Activated CD8-positive, alpha-beta memory T cell treated with anti-CD3 and anti-CD28 coated beads, Interleukin-2, amount 50 U/mL, for 24 hours (primary cell): ENCODE results near the gene DCC.
"Not testable (repeated sequence)": the region's sequence is repeated elsewhere in the genome, so short reads cannot be mapped to it uniquely, and the experiment has no call there.

Experiments
- DNase-seq: peaks from one replicate; pipeline ENCODE4 v3.0.0-alpha.2; 2020; ENCODE audit errors: extremely low read depth

The DCC gene

GRCh38 chr18:53382870-53383269 lies 1042.9 kb downstream of the DCC start:
- no peak for DNase-seq

GRCh38 chr18:53385889-53386288 lies 1045.9 kb downstream of the DCC start:
- DNase-seq = no peak

GRCh38 chr18:53387581-53387980 lies 1047.6 kb downstream of the DCC start:
- DNase-seq = no peak

GRCh38 chr18:53402670-53403069 lies 1062.7 kb downstream of the DCC start:
- no peak for DNase-seq

GRCh38 chr18:53408271-53408670 lies 1068.3 kb downstream of the DCC start:
- DNase-seq = no peak

- DNase-seq = no peak
Observed at GRCh38 chr18:53411511-53411910, 1071.5 kb downstream of the DCC start.

- DNase-seq = no peak
Observed at GRCh38 chr18:53417003-53417402, 1077.0 kb downstream of the DCC start.

GRCh38 chr18:53421869-53422268 lies 1081.9 kb downstream of the DCC start:
- DNase-seq = no peak

GRCh38 chr18:53422896-53423295 lies 1082.9 kb downstream of the DCC start:
- DNase-seq = no peak

GRCh38 chr18:53426666-53427184 lies 1086.7 kb downstream of the DCC start:
- no peak for DNase-seq

- no peak for DNase-seq
Observed at GRCh38 chr18:53441761-53442414, 1101.9 kb downstream of the DCC start.

GRCh38 chr18:53442415-53442783 lies 1102.4 kb downstream of the DCC start:
- DNase-seq = no peak

GRCh38 chr18:53443336-53443735 lies 1103.3 kb downstream of the DCC start:
- DNase-seq = no peak

- DNase-seq = no peak
Observed at GRCh38 chr18:53443831-53444230, 1103.8 kb downstream of the DCC start.

GRCh38 chr18:53451902-53452301 lies 1111.9 kb downstream of the DCC start:
- DNase-seq = no peak

- DNase-seq = no peak
Observed at GRCh38 chr18:53457068-53457467, 1117.1 kb downstream of the DCC start.

GRCh38 chr18:53458268-53458667 lies 1118.3 kb downstream of the DCC start:
- no peak for DNase-seq

- DNase-seq = no peak
Observed at GRCh38 chr18:53458944-53459580, 1119.1 kb downstream of the DCC start.

GRCh38 chr18:53467756-53468155 lies 1127.8 kb downstream of the DCC start:
- DNase-seq = no peak

- not testable (repeated sequence) for DNase-seq
Observed at GRCh38 chr18:53468173-53468572, 1128.2 kb downstream of the DCC start.

GRCh38 chr18:53472546-53472945 lies 1132.5 kb downstream of the DCC start:
- no peak for DNase-seq

GRCh38 chr18:53478155-53478554 lies 1138.2 kb downstream of the DCC start:
- no peak for DNase-seq

- no peak for DNase-seq
Observed at GRCh38 chr18:53486296-53486695, 1146.3 kb downstream of the DCC start.

- no peak for DNase-seq
Observed at GRCh38 chr18:53489266-53489665, 1149.3 kb downstream of the DCC start.
